Esophagus muscularis mucosa (tissue), 4 donors: ENCODE measurements around the gene PLGRKT.

ENCODE experiments used
- CTCF ChIP-seq, 3 experiments: fragments of 200-600 bp in 2 of 3; fragments of 450-650 bp in 1 of 3; sonication (generic) in 2 of 3; IDR thresholded peaks; one replicate each; pipeline ENCODE4 v1.5.1; 2017 to 2019; ENCODE audit warnings: antibody characterized with exemption in 3 of 3, mild to moderate bottlenecking in 2 of 3, moderate library complexity in 1 of 3
- EP300 ChIP-seq: sonication (generic); formaldehyde crosslinking; IDR thresholded peaks from one replicate; pipeline ENCODE4 v1.6.1; 2017; ENCODE audit warnings: antibody characterized with exemption
- POLR2A ChIP-seq: fragments of 450-650 bp; IDR thresholded peaks from one replicate; pipeline ENCODE4 v1.6.1; 2017; ENCODE audit warnings: antibody characterized with exemption, moderate library complexity, mild to moderate bottlenecking, low read depth
- POLR2AphosphoS5 ChIP-seq, 2 donors: sonication (generic); formaldehyde crosslinking; IDR thresholded peaks; one replicate each; pipeline ENCODE4 v1.6.1; 2017; ENCODE audit warnings: antibody characterized with exemption in 2 of 2

DNA sequence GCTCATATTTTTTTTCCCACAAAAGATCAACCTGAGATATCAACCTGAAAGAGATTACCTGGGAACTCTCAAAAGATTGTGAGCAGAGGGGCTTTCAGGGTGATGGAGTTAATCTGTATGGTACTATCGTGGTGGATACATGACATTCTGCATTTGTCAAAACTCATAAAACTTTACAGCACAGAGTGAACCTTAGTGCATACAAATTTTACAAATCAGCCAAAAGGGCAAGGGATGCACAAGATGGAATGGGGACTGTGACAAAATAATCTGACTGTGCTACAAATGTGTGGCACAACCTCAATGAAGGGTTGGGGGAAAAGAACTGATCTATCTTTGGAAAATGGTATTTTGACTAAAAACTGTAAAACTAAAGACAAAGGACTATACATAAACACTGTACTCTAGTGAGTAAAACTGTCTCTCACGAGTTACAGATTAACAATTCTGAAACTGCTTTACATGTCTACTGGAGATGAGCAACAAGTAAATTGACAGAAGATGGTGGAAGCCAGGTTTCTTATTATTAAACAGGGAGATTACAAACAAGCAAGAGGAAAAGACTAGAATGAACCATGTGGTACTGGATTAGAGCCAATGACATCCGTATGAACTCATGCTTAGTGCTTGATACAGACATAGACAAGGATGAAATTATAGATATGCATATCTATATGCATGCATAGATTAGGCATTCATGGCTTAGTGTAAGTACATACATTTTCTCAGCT lies 73.3 kb downstream of the PLGRKT start:
- TF ChIP-seq POLR2AphosphoS5 (IDR thresholded peaks at IDR 0.05) (no peak), CTCF (IDR thresholded peaks at IDR 0.05) (no peak), POLR2A (no peak), EP300 (no peak)
